ENCODE measurements around the gene VRTN. TPM values are rescaled to one million over a fixed set of nuclear protein-coding genes. Genes with fewer than 3 reads are reported as not detected.

The VRTN gene
- total RNA-seq, 1 donor = not detected

GRCh38 chr14:74392616-74393570 is 44.6 kb downstream of the VRTN start:
- DNase-seq (ENCODE audit: low read depth) = no peak
- TF ChIP-seq CTCF (IDR thresholded peaks at IDR 0.05; ENCODE audit: insufficient read depth, low read depth, low read length) = no peak
- no peak overlapping the region for H3K4me3 ChIP-seq (ENCODE audit: low read depth, low read length)

DNA sequence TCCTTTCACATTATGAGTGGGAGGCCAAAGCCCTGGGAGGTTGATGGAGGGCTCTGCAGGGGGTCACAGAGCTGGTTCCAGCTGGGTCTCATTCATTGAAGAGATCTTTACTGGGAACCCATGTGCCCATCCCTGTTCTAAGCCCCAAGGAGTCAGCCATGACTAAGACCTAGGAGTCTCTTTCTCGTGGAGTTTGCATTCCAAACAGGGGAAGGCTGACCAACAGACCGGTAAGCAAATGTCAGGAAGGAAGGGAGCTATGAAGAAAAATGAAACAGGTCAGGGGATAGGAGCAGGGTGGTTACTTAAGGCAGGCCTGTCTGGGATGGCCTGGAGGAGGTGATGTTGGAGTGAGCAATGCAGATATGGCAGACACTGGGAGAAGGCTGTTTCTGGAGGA is 46.3 kb downstream of the VRTN start:
- TF ChIP-seq CTCF (IDR thresholded peaks at IDR 0.05; ENCODE audit: insufficient read depth, low read depth, low read length) = no peak
- DNase-seq (ENCODE audit: low read depth) = no peak
- H3K4me3 ChIP-seq (ENCODE audit: low read depth, low read length) = no peak overlapping the region

DNA sequence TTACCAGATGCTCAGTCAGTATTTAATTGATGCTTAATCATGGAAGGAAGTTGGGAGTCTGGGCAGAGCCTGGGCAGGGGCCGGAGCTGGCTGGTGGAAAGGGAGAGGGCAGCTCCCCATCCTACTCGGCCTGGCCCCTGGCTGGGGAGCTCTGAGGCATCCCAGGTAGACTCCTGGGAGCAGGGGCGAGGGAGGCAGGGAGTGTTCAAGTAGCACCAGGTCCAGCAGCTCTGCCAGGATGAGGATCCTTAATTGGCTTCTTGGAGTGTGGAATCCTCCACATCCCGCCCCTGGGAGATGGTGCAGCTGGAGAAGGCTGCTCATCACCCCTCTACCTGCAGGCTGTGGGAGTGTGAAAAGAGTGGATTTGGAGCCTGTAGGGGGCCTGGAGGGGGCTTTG is 46.8 kb downstream of the VRTN start:
- no peak overlapping the region for H3K4me3 ChIP-seq (ENCODE audit: low read depth, low read length)
- TF ChIP-seq CTCF (IDR thresholded peaks at IDR 0.05; ENCODE audit: insufficient read depth, low read depth, low read length) = no peak

GRCh38 chr14:74400031-74400685 is 51.9 kb downstream of the VRTN start:
- TF ChIP-seq CTCF (IDR thresholded peaks at IDR 0.05; ENCODE audit: insufficient read depth, low read depth, low read length) = peak; percentile 30
- peak; percentile 6 for DNase-seq (ENCODE audit: low read depth)
- no peak overlapping the region for H3K4me3 ChIP-seq (ENCODE audit: low read depth, low read length)

More for the DNA sequence above, 46.8 kb downstream of the VRTN start:
- DNase-seq (ENCODE audit: low read depth) = no peak

DNA sequence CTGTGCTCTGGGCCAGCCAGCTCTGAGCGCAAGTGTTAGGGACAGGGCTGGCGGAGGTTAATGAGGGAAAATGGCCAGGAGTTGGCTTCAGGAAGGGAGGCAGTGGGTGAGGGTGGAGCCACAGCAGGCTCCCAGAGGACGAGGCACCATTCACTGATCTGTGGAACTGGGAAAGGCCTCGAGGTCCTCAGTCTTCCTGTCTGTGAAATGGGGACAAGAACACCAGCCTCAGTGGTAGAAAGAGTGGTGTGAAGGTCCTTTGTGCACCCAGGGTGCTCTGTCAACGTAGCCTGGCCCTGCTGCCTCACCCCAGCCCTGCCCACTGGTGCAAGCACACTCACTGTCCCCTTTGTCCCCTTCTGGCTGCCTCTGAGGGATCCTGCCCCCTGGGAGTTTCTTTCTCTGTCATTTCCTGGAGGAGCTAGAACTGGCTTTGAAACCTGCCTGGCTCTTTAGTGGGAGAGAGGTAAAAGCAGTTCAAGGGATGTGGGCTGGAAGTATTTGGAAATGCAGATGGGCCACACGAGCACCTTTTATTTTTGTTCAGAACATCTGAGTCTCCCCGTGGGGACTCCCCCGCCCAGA is 52.7 kb downstream of the VRTN start:
- DNase-seq (ENCODE audit: low read depth) = no peak
- TF ChIP-seq CTCF (IDR thresholded peaks at IDR 0.05; ENCODE audit: insufficient read depth, low read depth, low read length) = no peak
- no peak overlapping the region for H3K4me3 ChIP-seq (ENCODE audit: low read depth, low read length)

- peak; percentile 3 for DNase-seq (ENCODE audit: low read depth)
- H3K4me3 ChIP-seq (ENCODE audit: low read depth, low read length) = no peak overlapping the region
- TF ChIP-seq CTCF (IDR thresholded peaks at IDR 0.05; ENCODE audit: insufficient read depth, low read depth, low read length) = no peak
Measured at GRCh38 chr14:74401504-74402241, 53.4 kb downstream of the VRTN start.

All from fibroblast of villous mesenchyme (primary cell).